HepG2 (cell line): ENCODE data around the gene ADAMTS2. TPM values are rescaled to one million over a fixed set of nuclear protein-coding genes. Genes with fewer than 3 reads are reported as not detected.

Source experiments
- ATAC-seq: fragments of 200-7000 bp; cut with Tn5 transposase; 3 replicates; pipeline ENCODE4 v1.9.1; 2020; ENCODE audit warnings: mild to moderate bottlenecking, moderate library complexity
- BruUV-seq: library from RNA; stranded (reverse); fragments of 400-500 nt; replicated peaks from 2 replicates; lab custom pipeline; 2021; lab: Mats Ljungman, UMichigan
- CTCF ChIA-PET: fragments of 300-600 bp; formaldehyde crosslinking; extraction: SDS; loops from one replicate; lab custom pipeline; 2021; ENCODE audit warnings: low total read pairs, inconsistent platforms, low intra/inter-chr PET ratio; lab: Yijun Ruan, JAX
- POLR2A ChIA-PET: fragments of 350-600 bp; sonication (Branson Sonifier 250); formaldehyde crosslinking; loops from one replicate; lab custom pipeline; 2020; ENCODE audit warnings: antibody characterized with exemption, inconsistent platforms; lab: Yijun Ruan, JAX
- DNase-seq: peaks from one replicate; pipeline ENCODE4 v3.0.0-alpha.2; 2015; ENCODE audit warnings: low spot score
- FAIRE-seq: peaks from 3 replicates; lab custom pipeline; 2011; peaks lifted over from hg19 to GRCh38; lab: Jason Lieb, UNC
- H2AFZ ChIP-seq: one replicate; pipeline ENCODE4 v1.6.1; 2011; ENCODE audit warnings: low read length, inconsistent platforms
- H3K27ac ChIP-seq: fragments of 300-600 bp; 3 replicates; pipeline ENCODE4 v1.8.0; 2011; ENCODE audit warnings: mixed run types, mild to moderate bottlenecking, mixed read lengths, low read length, inconsistent platforms; ENCODE audit not compliant: insufficient read depth; ENCODE audit errors: extremely low read length
- H3K27me3 ChIP-seq, 2 experiments: fragments of 200-600 bp in 1 of 2; 2 replicates in 1 of 2; 3 replicates in 1 of 2; pipeline versions ENCODE4 v1.6.0 to v1.8.0; 2011; ENCODE audit warnings: low read length in 2 of 2, mild to moderate bottlenecking in 2 of 2, moderate library complexity in 2 of 2, inconsistent platforms in 1 of 2; ENCODE audit not compliant: insufficient read depth in 2 of 2, control insufficient read depth in 1 of 2
- H3K36me3 ChIP-seq, 2 experiments: fragments of 200-600 bp in 1 of 2; replicated peaks in 1 of 2; 2 replicates in 1 of 2; 3 replicates in 1 of 2; pipeline versions ENCODE4 v1.5.1 to v1.8.0; 2011; ENCODE audit warnings: low read length in 2 of 2, inconsistent platforms in 1 of 2; ENCODE audit not compliant: insufficient read depth in 2 of 2, control insufficient read depth in 1 of 2
- H3K4me1 ChIP-seq: 2 replicates; pipeline ENCODE4 v1.5.1; 2012; ENCODE audit warnings: low read length, inconsistent platforms; ENCODE audit not compliant: insufficient read depth
- H3K4me2 ChIP-seq: 2 replicates; pipeline ENCODE4 v1.6.0; 2011; ENCODE audit warnings: low read depth, low read length, inconsistent platforms
- H3K4me3 ChIP-seq, 3 experiments: fragments of 200-600 bp in 1 of 3; sonication (generic), shearing (Covaris generic) in 1 of 3; replicated peaks in 1 of 3; 2 replicates each; pipeline ENCODE4 v1.5.1; 2011 to 2016; ENCODE audit warnings: low read length in 3 of 3, inconsistent platforms in 2 of 3, low read depth in 2 of 3, mild to moderate bottlenecking in 2 of 3, control low read depth in 1 of 3, mixed read lengths in 1 of 3; ENCODE audit not compliant: insufficient read depth in 1 of 3
- H3K79me2 ChIP-seq: one replicate; pipeline ENCODE4 v1.6.1; 2011; ENCODE audit warnings: low read length, inconsistent platforms; ENCODE audit not compliant: insufficient read depth
- H3K9ac ChIP-seq: 2 replicates; pipeline ENCODE4 v1.6.0; 2011; ENCODE audit warnings: mild to moderate bottlenecking, low read depth, low read length, inconsistent platforms; ENCODE audit not compliant: insufficient read depth
- H3K9me3 ChIP-seq: 2 replicates; pipeline ENCODE4 v1.5.1; 2012; ENCODE audit warnings: mild to moderate bottlenecking, low read length
- H4K20me1 ChIP-seq: 2 replicates; pipeline ENCODE4 v1.6.0; 2011; ENCODE audit warnings: inconsistent platforms, mild to moderate bottlenecking, low read length, moderate library complexity; ENCODE audit not compliant: insufficient read depth
- ATF1 ChIP-seq: IDR thresholded peaks from 2 replicates; pipeline ENCODE4 v1.6.1; 2016; ENCODE audit warnings: mild to moderate bottlenecking, control low read depth
- SMAD9 ChIP-seq: sonication (generic); formaldehyde crosslinking; IDR thresholded peaks from 2 replicates; pipeline ENCODE4 v1.5.1; 2020; ENCODE audit warnings: mild to moderate bottlenecking, missing genetic modification reagents
- XRCC5 ChIP-seq: fragments of 200-400 bp; formaldehyde crosslinking; optimal IDR thresholded peaks from 2 replicates; pipeline ENCODE3; 2017; ENCODE audit warnings: mild to moderate bottlenecking, low read length
- ZBTB34 ChIP-seq: sonication (generic); formaldehyde crosslinking; IDR thresholded peaks from 2 replicates; pipeline ENCODE4 v1.8.0; 2022; ENCODE audit warnings: mild to moderate bottlenecking, missing genetic modification reagents
- ZMYM3 ChIP-seq: sonication (generic); formaldehyde crosslinking; IDR thresholded peaks from 2 replicates; pipeline ENCODE4 v1.5.1; 2020; ENCODE audit warnings: mild to moderate bottlenecking, missing genetic modification reagents
- ZNF121 ChIP-seq: sonication (generic); formaldehyde crosslinking; IDR thresholded peaks from 2 replicates; pipeline ENCODE4 v1.5.0; 2020; ENCODE audit warnings: mild to moderate bottlenecking, missing genetic modification reagents
- ZNF713 ChIP-seq: sonication (generic); formaldehyde crosslinking; IDR thresholded peaks from 2 replicates; pipeline ENCODE4 v1.4.0; 2020; ENCODE audit warnings: mild to moderate bottlenecking, missing genetic modification reagents
- ZNF75D ChIP-seq: sonication (generic); formaldehyde crosslinking; IDR thresholded peaks from 2 replicates; pipeline ENCODE4 v1.8.1; 2023; ENCODE audit warnings: missing genetic modification reagents, mild to moderate bottlenecking, borderline replicate concordance
- WGBS: methylation state at CpG from one replicate; pipeline ENCODE4 v1.1.6; 2017; ENCODE audit warnings: low lambda C conversion rate; 5-methylcytosine and 5-hydroxymethylcytosine counted together
- in situ Hi-C: cut with HindIII; loops from 2 replicates; pipeline ENCODE4 v1.10.0; 2017; ENCODE audit warnings: low pct_unique_long_range_greater_than_20kb; ENCODE audit not compliant: extremely low pct_ligation_motif_present
- intact Hi-C: fragments of 100-400 bp; cut with micrococcal nuclease; formaldehyde crosslinking; loops from one replicate; pipeline ENCODE4 v1.10.0; 2022; ENCODE audit not compliant: unreplicated experiment
- polyA plus RNA-seq, 8 experiments: library from polyadenylated mRNA; depleted of rRNA in 3 of 8; stranded (reverse) in 7 of 8; unstranded in 1 of 8; fragments of >200 nt; fragmentation: Illumina TruSeq in 4 of 8; extraction: Trizol in 4 of 8; gene quantifications; 2 replicates each; pipeline versions ENCODE4 v1.2.1 to v1.2.3, GENCODE V29; 2011 to 2016; ENCODE audit warnings: low read depth in 4 of 8, missing spikeins in 1 of 8, mixed read lengths in 1 of 8; ENCODE audit not compliant: insufficient read depth in 1 of 8
- total RNA-seq, 5 experiments: library from RNA; depleted of rRNA; stranded (reverse); fragments of >200 nt; fragmentation: Illumina TruSeq; extraction: Trizol; gene quantifications; 2 replicates each; pipeline ENCODE4 v1.2.3, GENCODE V29; 2016; ENCODE audit warnings: low read depth in 1 of 5
- TF ChIP-seq, protein P1 (sequence below): sonication (generic); formaldehyde crosslinking; IDR thresholded peaks from 2 replicates; pipeline ENCODE4 v1.4.0; 2020; ENCODE audit warnings: missing genetic modification reagents, borderline replicate concordance

The ADAMTS2 gene
- total and polyA plus RNA-seq, 2 of the 13 experiments (the other 11 are each of a cell fraction or from before 2014, with no cell fraction given) = 0.24 to 3.5 TPM

GRCh38 chr5:179262126-179262920 lies 82.9 kb downstream of the ADAMTS2 start:
- H3K4me3 ChIP-seq = no peak overlapping the region
- no peaks in the 10 kb centered on the region for H3K9me3 ChIP-seq
- CTCF ChIA-PET = interaction anchor here (1.9 kb wide), 1 partner anchor 95 kb away, joined by 28 read pairs; no protein-coding TSS in a partner anchor
- H4K20me1 ChIP-seq = no peaks in the 10 kb centered on the region
- H3K36me3 ChIP-seq = no peaks in the 10 kb centered on the region
- peaks cover 57% of the 10 kb centered on the region for H3K4me1 ChIP-seq
- FAIRE-seq (no peak), ATAC-seq (no peak), DNase-seq (no peak)
- H3K27ac ChIP-seq = no peak overlapping the region
- no TSS peak for BruUV-seq
- H3K4me2 ChIP-seq = no peak overlapping the region
- 89% methylated on average over 26 of the region's 30 CpGs for WGBS
- H3K79me2 ChIP-seq = no peaks in the 10 kb centered on the region
- TF ChIP-seq SMAD9 = no peak
- TF ChIP-seq ZMYM3 (CRISPR knock-in tag) = peak; percentile 45; the same call in 1 of the 2 replicates
- no peak for TF ChIP-seq ATF1 (CRISPR knock-in tag)
- H3K27me3 ChIP-seq = no peaks in the 10 kb centered on the region; a peak in 1 of 5 replicates
- POLR2A ChIA-PET = no interaction called here
- no peak overlapping the region for H3K9ac ChIP-seq
- intact Hi-C loops = loop anchor here (10.0 kb wide), 1 partner anchor 98 kb away; no protein-coding TSS in a partner anchor
- in situ Hi-C loops = loop anchor here (5.0 kb wide), 1 partner anchor 95 kb away; no protein-coding TSS in a partner anchor
- H2AFZ ChIP-seq = no peak overlapping the region

DNA sequence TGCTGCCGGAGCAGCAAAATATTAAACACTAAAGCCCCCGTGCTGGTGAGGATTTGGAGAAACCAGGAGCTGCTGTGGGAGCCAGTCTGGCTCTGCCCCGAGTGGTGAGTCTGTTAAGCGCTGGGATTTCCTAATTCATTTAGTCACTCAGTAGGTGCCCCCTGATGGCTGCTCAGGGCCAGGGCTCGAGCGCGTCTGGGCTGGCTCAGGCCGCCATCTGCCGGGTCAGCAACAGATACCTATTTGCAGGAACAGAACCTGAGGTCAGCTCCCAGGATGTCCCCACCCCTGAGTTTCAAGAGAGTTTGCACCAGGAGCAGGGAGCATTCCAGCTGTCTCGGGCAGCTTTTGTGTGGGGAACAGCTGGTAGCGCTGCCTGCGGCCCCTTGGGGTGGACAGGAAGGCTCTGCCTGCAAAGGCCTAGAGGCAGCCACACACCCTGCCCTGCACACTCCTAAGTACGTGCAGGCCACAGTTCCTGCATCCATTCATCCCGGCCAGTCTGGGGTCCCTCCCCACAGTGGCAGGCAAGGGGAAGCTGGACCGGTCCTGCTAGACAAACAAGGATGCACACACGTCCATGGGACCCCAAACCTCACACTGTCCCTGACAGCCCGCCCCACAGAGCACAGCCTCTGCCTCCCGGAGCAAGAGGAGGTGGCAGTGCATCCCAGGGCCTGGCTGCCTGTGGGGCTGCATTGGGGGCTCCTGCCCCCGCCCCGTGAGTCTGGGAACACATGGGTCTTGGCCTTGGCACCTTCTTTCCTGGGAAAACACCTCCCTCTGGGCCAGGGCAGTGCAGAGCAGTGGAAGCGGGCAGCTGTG lies 83.7 kb downstream of the ADAMTS2 start:
- ChIA-PET POLR2A (no interaction called here), CTCF (interaction anchor here (1.9 kb wide), 1 partner anchor 94 kb away, joined by 28 read pairs; no protein-coding TSS in a partner anchor)
- Histone ChIP-seq H3K36me3 (no peaks in the 10 kb centered on the region), H3K9ac (no peak overlapping the region), H4K20me1 (no peaks in the 10 kb centered on the region), H3K79me2 (no peaks in the 10 kb centered on the region), H3K4me3 (no peak overlapping the region), H3K4me2 (no peak overlapping the region), H3K4me1 (peaks cover 49% of the 10 kb centered on the region), H2AFZ (no peak overlapping the region), H3K27me3 (no peaks in the 10 kb centered on the region; a peak in 1 of 5 replicates), H3K9me3 (no peaks in the 10 kb centered on the region), H3K27ac (no peak overlapping the region)
- ATAC-seq (peak; percentile 72), FAIRE-seq (peak; percentile 42), DNase-seq (peak; percentile 75)
- no TSS peak for BruUV-seq
- 19% methylated on average over 8 of the region's 21 CpGs for WGBS
- intact Hi-C loops = loop anchor here (10.0 kb wide), 1 partner anchor 97 kb away; no protein-coding TSS in a partner anchor
- in situ Hi-C loops = loop anchor here (5.0 kb wide), 1 partner anchor 94 kb away; no protein-coding TSS in a partner anchor
- TF ChIP-seq, protein P1, sequence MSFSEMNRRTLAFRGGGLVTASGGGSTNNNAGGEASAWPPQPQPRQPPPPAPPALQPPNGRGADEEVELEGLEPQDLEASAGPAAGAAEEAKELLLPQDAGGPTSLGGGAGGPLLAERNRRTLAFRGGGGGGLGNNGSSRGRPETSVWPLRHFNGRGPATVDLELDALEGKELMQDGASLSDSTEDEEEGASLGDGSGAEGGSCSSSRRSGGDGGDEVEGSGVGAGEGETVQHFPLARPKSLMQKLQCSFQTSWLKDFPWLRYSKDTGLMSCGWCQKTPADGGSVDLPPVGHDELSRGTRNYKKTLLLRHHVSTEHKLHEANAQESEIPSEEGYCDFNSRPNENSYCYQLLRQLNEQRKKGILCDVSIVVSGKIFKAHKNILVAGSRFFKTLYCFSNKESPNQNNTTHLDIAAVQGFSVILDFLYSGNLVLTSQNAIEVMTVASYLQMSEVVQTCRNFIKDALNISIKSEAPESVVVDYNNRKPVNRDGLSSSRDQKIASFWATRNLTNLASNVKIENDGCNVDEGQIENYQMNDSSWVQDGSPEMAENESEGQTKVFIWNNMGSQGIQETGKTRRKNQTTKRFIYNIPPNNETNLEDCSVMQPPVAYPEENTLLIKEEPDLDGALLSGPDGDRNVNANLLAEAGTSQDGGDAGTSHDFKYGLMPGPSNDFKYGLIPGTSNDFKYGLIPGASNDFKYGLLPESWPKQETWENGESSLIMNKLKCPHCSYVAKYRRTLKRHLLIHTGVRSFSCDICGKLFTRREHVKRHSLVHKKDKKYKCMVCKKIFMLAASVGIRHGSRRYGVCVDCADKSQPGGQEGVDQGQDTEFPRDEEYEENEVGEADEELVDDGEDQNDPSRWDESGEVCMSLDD (CRISPR knock-in tag) = 0 out of 2 replicates have a peak, but pooled peaks have one; percentile 13
- no peak for TF ChIP-seq ZBTB34 (CRISPR knock-in tag)
- TF ChIP-seq ZNF713 (CRISPR knock-in tag) = no peak
- TF ChIP-seq ZNF75D = no peak
- TF ChIP-seq ZNF121 (CRISPR knock-in tag) = no peak
- peak; percentile 64 for TF ChIP-seq XRCC5
